ENCODE data around the gene PTPRS.

DNA sequence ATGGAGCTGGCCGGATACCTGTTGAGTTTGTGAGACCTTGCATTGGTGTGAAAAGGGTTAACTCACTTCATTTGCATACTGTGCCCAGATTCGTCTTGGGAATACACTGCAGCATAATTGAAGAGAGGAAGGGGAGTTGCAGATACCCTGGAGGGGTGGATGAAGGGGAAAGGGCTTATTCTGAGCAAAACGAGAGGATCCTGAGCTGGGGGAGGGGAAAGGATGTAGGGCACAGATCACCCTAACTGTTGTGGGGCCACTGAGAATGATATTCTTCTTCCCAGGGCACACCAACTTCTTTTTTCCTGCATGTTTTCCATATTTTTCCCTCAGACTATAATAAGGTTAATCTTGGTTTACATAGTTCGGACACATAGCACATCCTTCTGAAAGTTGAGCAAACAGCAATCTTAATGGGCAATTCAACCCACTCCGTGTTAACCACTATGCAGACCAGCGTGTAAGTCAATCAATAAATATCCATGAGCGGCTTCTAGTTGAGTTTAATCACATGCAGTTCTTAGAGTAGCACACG is 11.7 kb upstream of the PTPRS start:
- TF ChIP-seq, protein P1, sequence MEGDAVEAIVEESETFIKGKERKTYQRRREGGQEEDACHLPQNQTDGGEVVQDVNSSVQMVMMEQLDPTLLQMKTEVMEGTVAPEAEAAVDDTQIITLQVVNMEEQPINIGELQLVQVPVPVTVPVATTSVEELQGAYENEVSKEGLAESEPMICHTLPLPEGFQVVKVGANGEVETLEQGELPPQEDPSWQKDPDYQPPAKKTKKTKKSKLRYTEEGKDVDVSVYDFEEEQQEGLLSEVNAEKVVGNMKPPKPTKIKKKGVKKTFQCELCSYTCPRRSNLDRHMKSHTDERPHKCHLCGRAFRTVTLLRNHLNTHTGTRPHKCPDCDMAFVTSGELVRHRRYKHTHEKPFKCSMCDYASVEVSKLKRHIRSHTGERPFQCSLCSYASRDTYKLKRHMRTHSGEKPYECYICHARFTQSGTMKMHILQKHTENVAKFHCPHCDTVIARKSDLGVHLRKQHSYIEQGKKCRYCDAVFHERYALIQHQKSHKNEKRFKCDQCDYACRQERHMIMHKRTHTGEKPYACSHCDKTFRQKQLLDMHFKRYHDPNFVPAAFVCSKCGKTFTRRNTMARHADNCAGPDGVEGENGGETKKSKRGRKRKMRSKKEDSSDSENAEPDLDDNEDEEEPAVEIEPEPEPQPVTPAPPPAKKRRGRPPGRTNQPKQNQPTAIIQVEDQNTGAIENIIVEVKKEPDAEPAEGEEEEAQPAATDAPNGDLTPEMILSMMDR (IDR thresholded peaks at IDR 0.05; ENCODE audit: borderline replicate concordance, extremely low read depth, low read length, poor library complexity, severe bottlenecking) = no peak
- no peak for TF ChIP-seq EZH2 (IDR thresholded peaks at IDR 0.05; ENCODE audit: borderline replicate concordance, low read depth, low read length, severe bottlenecking)
